SK-N-SH (cell line): Measurements from ENCODE around the gene ACYP2. TPM values are rescaled to one million over a fixed set of nuclear protein-coding genes. Genes with fewer than 3 reads are reported as not detected.

Experiments
- CTCF ChIA-PET: fragments of 300-600, 350-600 bp; formaldehyde crosslinking; extraction: SDS; loops from one replicate; lab custom pipeline; 2021; lab: Yijun Ruan, JAX
- POLR2A ChIA-PET: fragments of 350-600 bp; sonication (Branson Sonifier 250); formaldehyde crosslinking; extraction: SDS; loops from one replicate; lab custom pipeline; 2020; ENCODE audit warnings: antibody characterized with exemption, inconsistent platforms; lab: Yijun Ruan, JAX
- DNase-seq: peaks from one replicate; pipeline ENCODE4 v3.0.0; 2012
- H2AFZ ChIP-seq: fragments of 200-600 bp; sonication (generic); 2 replicates; pipeline ENCODE4 v1.8.1; 2016; ENCODE audit warnings: antibody characterized with exemption, mild to moderate bottlenecking, low read depth
- H3F3A ChIP-seq: fragments of 200-600 bp; sonication (generic); replicated peaks from 2 replicates; pipeline ENCODE3; 2016; ENCODE audit warnings: antibody characterized with exemption, mild to moderate bottlenecking; ENCODE audit not compliant: insufficient read depth
- H3K27ac ChIP-seq, 2 experiments: fragments of 200-500 bp in 1 of 2; fragments of 200-600 bp in 1 of 2; sonication (Bioruptor generic) in 1 of 2; sonication (generic), shearing (Covaris generic) in 1 of 2; 2 replicates each; pipeline versions ENCODE4 v1.5.1 to v1.6.1; 2014 to 2016; ENCODE audit warnings: low read depth in 2 of 2, inconsistent platforms in 1 of 2, low read length in 1 of 2, mild to moderate bottlenecking in 1 of 2, mixed read lengths in 1 of 2
- H3K27me3 ChIP-seq: fragments of 200-600 bp; sonication (generic), shearing (Covaris generic); 2 replicates; pipeline ENCODE4 v1.6.1; 2016; ENCODE audit warnings: mixed run types; ENCODE audit not compliant: insufficient read depth
- H3K36me3 ChIP-seq, 2 experiments: fragments of 200-500 bp in 1 of 2; fragments of 200-600 bp in 1 of 2; sonication (Bioruptor generic) in 1 of 2; sonication (generic) in 1 of 2; replicated peaks in 1 of 2; 2 replicates each; pipeline versions ENCODE3 to v1.5.1; 2014 to 2016; ENCODE audit warnings: low read length in 1 of 2, mild to moderate bottlenecking in 1 of 2; ENCODE audit not compliant: insufficient read depth in 2 of 2, control insufficient read depth in 1 of 2
- H3K4me1 ChIP-seq, 2 experiments: fragments of 200-500 bp in 1 of 2; fragments of 200-600 bp in 1 of 2; sonication (Bioruptor generic) in 1 of 2; sonication (generic), shearing (Covaris generic) in 1 of 2; 2 replicates each; pipeline versions ENCODE4 v1.5.1 to v1.6.1; 2014 to 2016; ENCODE audit warnings: low read depth in 1 of 2, low read length in 1 of 2, mixed run types in 1 of 2; ENCODE audit not compliant: insufficient read depth in 2 of 2, control insufficient read depth in 1 of 2
- H3K4me2 ChIP-seq: fragments of 200-600 bp; sonication (generic), shearing (Covaris generic); 2 replicates; pipeline ENCODE4 v1.6.1; 2017; ENCODE audit warnings: mixed run types
- H3K4me3 ChIP-seq, 2 experiments: fragments of 200-500 bp in 1 of 2; fragments of 200-600 bp in 1 of 2; sonication (Bioruptor generic) in 1 of 2; sonication (generic), shearing (Covaris generic) in 1 of 2; 2 replicates each; pipeline versions ENCODE4 v1.5.1 to v1.8.1; 2014 to 2016; ENCODE audit warnings: low read depth in 2 of 2, inconsistent platforms in 1 of 2, low read length in 1 of 2, mild to moderate bottlenecking in 1 of 2, mixed read lengths in 1 of 2, moderate library complexity in 1 of 2
- H3K79me2 ChIP-seq: fragments of 200-600 bp; sonication (generic); 2 replicates; pipeline ENCODE4 v1.8.1; 2017; ENCODE audit warnings: mild to moderate bottlenecking; ENCODE audit not compliant: insufficient read depth
- H3K9ac ChIP-seq: fragments of 200-600 bp; sonication (generic); 2 replicates; pipeline ENCODE4 v1.6.1; 2017; ENCODE audit warnings: mixed run types
- H3K9me2 ChIP-seq: fragments of 200-600 bp; sonication (generic); 2 replicates; pipeline ENCODE4 v1.6.1; 2017; ENCODE audit warnings: mixed run types
- H3K9me3 ChIP-seq: fragments of 200-600 bp; sonication (generic); 2 replicates; pipeline ENCODE4 v1.6.1; 2017; ENCODE audit warnings: mixed run types, mild to moderate bottlenecking, moderate library complexity
- H4K20me1 ChIP-seq: fragments of 200-600 bp; sonication (generic); 2 replicates; pipeline ENCODE4 v1.6.1; 2017; ENCODE audit warnings: mild to moderate bottlenecking, mixed run types; ENCODE audit not compliant: insufficient read depth
- CTCF ChIP-seq: fragments of 200-600 bp; sonication (generic); IDR thresholded peaks from 2 replicates; pipeline ENCODE4 v1.6.1; 2017; ENCODE audit warnings: antibody characterized with exemption, mild to moderate bottlenecking, moderate library complexity
- FOSL2 ChIP-seq: IDR thresholded peaks from 2 replicates; pipeline ENCODE4 v1.4.0; 2012; ENCODE audit warnings: low read depth, mild to moderate bottlenecking, moderate library complexity, borderline replicate concordance
- FOXM1 ChIP-seq: IDR thresholded peaks from 2 replicates; pipeline ENCODE4 v1.4.0; 2012; ENCODE audit warnings: low read depth, mild to moderate bottlenecking
- MXI1 ChIP-seq: IDR thresholded peaks from 2 replicates; pipeline ENCODE4 v1.6.1; 2012; ENCODE audit warnings: mild to moderate bottlenecking, low read depth, low read length, improper control_type of control experiment
- NFIC ChIP-seq: IDR thresholded peaks from 2 replicates; pipeline ENCODE4 v1.4.0; 2012; ENCODE audit warnings: borderline replicate concordance
- NRF1 ChIP-seq: IDR thresholded peaks from 2 replicates; pipeline ENCODE4 v1.6.1; 2012; ENCODE audit warnings: low read depth, mild to moderate bottlenecking, low read length
- RCOR1 ChIP-seq: fragments of 150-350 bp; IDR thresholded peaks from 2 replicates; pipeline ENCODE4 v1.6.1; 2017; ENCODE audit warnings: antibody characterized with exemption, low read length
- RFX5 ChIP-seq: IDR thresholded peaks from 2 replicates; pipeline ENCODE4 v1.6.1; 2012; ENCODE audit warnings: mild to moderate bottlenecking, improper control_type of control experiment, low read length
- SIN3A ChIP-seq: IDR thresholded peaks from 2 replicates; pipeline ENCODE4 v1.6.1; 2012; ENCODE audit warnings: low read depth, mild to moderate bottlenecking, low read length, moderate library complexity, borderline replicate concordance
- SMC3 ChIP-seq: IDR thresholded peaks from 2 replicates; pipeline ENCODE4 v1.6.1; 2012; ENCODE audit warnings: low read depth, low read length, improper control_type of control experiment
- TCF12 ChIP-seq: IDR thresholded peaks from 2 replicates; pipeline ENCODE4 v1.4.0; 2012
- TEAD4 ChIP-seq: IDR thresholded peaks from 2 replicates; pipeline ENCODE4 v1.4.0; 2012; ENCODE audit warnings: mild to moderate bottlenecking, borderline replicate concordance; ENCODE audit not compliant: insufficient read depth
- YY1 ChIP-seq: IDR thresholded peaks from 2 replicates; pipeline ENCODE4 v1.4.0; 2012; ENCODE audit warnings: low read depth, mild to moderate bottlenecking
- WGBS: methylation state at CpG from one replicate; pipeline ENCODE4 v1.1.6; 2017; ENCODE audit warnings: low lambda C conversion rate; 5-methylcytosine and 5-hydroxymethylcytosine counted together
- polyA plus RNA-seq, 3 experiments: library from polyadenylated mRNA; depleted of rRNA; stranded (reverse); fragments of >200 nt; gene quantifications; 2 replicates each; pipeline ENCODE4 v1.2.3, GENCODE V29; 2012
- TF ChIP-seq, protein P1 (sequence below): IDR thresholded peaks from 2 replicates; pipeline ENCODE4 v1.6.1; 2012; ENCODE audit warnings: mild to moderate bottlenecking, low read depth, low read length, moderate library complexity

Gene ACYP2
- polyA plus RNA-seq, 1 of the 3 experiments (the other 2 are of a cell fraction), result 8.8 TPM

- no peaks in the 10 kb centered on the region for H3K79me2 ChIP-seq
- CTCF ChIA-PET, result no interaction called here
Observed at GRCh38 chr2:54237428-54237827, 122.0 kb downstream of the ACYP2 start.

GRCh38 chr2:54239427-54239826 lies 124.0 kb downstream of the ACYP2 start:
- H2AFZ ChIP-seq, result no peak overlapping the region
- H3K4me3 ChIP-seq, result no peak overlapping the region
- peaks cover 0 to 13% of the 10 kb centered on the region in 2 experiments; a peak in 1 of 4 replicates for H3K4me1 ChIP-seq
- H3K79me2 ChIP-seq, result no peaks in the 10 kb centered on the region
- no peaks in the 10 kb centered on the region for H3K36me3 ChIP-seq
- no peaks in the 10 kb centered on the region for H3K9me3 ChIP-seq
- no peaks in the 10 kb centered on the region for H3K9me2 ChIP-seq
- WGBS, result 82% methylated on average over 1 of the region's 1 CpG
- TF ChIP-seq RCOR1 (no peak), SIN3A (no peak), TCF12 (peak; percentile 45), FOSL2 (peak; percentile 17; the same call in 1 of the 2 replicates), YY1 (no peak), NRF1 (no peak)
- TF ChIP-seq, protein P1, sequence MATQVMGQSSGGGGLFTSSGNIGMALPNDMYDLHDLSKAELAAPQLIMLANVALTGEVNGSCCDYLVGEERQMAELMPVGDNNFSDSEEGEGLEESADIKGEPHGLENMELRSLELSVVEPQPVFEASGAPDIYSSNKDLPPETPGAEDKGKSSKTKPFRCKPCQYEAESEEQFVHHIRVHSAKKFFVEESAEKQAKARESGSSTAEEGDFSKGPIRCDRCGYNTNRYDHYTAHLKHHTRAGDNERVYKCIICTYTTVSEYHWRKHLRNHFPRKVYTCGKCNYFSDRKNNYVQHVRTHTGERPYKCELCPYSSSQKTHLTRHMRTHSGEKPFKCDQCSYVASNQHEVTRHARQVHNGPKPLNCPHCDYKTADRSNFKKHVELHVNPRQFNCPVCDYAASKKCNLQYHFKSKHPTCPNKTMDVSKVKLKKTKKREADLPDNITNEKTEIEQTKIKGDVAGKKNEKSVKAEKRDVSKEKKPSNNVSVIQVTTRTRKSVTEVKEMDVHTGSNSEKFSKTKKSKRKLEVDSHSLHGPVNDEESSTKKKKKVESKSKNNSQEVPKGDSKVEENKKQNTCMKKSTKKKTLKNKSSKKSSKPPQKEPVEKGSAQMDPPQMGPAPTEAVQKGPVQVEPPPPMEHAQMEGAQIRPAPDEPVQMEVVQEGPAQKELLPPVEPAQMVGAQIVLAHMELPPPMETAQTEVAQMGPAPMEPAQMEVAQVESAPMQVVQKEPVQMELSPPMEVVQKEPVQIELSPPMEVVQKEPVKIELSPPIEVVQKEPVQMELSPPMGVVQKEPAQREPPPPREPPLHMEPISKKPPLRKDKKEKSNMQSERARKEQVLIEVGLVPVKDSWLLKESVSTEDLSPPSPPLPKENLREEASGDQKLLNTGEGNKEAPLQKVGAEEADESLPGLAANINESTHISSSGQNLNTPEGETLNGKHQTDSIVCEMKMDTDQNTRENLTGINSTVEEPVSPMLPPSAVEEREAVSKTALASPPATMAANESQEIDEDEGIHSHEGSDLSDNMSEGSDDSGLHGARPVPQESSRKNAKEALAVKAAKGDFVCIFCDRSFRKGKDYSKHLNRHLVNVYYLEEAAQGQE, result no peak
- TF ChIP-seq, all 33 proteins: peak for 2
- no peaks in the 10 kb centered on the region for H4K20me1 ChIP-seq
- no peak overlapping the region for H3K9ac ChIP-seq
- H3K27me3 ChIP-seq, result no peaks in the 10 kb centered on the region
- no peak for DNase-seq
- CTCF ChIA-PET, result interaction anchor here (0.8 to 1.1 kb wide), 2 partner anchors 11 to 15 kb away, joined by 3 read pairs; no protein-coding TSS in a partner anchor
- POLR2A ChIA-PET, result no interaction called here
- peak overlapping the region; percentile 6; the same call in 1 of the 2 replicates for H3K4me2 ChIP-seq
- peak overlapping the region in 1 of 2 experiments; percentile 49; a peak in 2 of 4 replicates for H3K27ac ChIP-seq
- peaks cover 5% of the 10 kb centered on the region for H3F3A ChIP-seq

More at GRCh38 chr2:54237428-54237827, 122.0 kb downstream of the ACYP2 start:
- H3K9ac ChIP-seq, result no peak overlapping the region
- no peak overlapping the region for H3K4me3 ChIP-seq
- H3K4me2 ChIP-seq, result no peak overlapping the region
- H3K36me3 ChIP-seq, result no peaks in the 10 kb centered on the region
- no peaks in the 10 kb centered on the region for H4K20me1 ChIP-seq
- POLR2A ChIA-PET, result no interaction called here
- H3K27me3 ChIP-seq, result no peaks in the 10 kb centered on the region
- DNase-seq, result no peak
- no peaks in the 10 kb centered on the region for H3K9me2 ChIP-seq
- TF ChIP-seq RFX5, result no peak
- no peak for TF ChIP-seq NFIC
- no peak for TF ChIP-seq MXI1
- TF ChIP-seq CTCF, result no peak
- no peak for TF ChIP-seq RCOR1
- TF ChIP-seq FOXM1, result no peak
- TF ChIP-seq TEAD4, result no peak
- TF ChIP-seq NRF1, result no peak
- no peak for TF ChIP-seq SMC3
- TF ChIP-seq SIN3A, result no peak
- H3F3A ChIP-seq, result peaks cover 5% of the 10 kb centered on the region
- H3K27ac ChIP-seq, result no peak overlapping the region
- no peaks in the 10 kb centered on the region for H3K9me3 ChIP-seq
- H3K4me1 ChIP-seq, result peaks cover 0 to 13% of the 10 kb centered on the region in 2 experiments; a peak in 1 of 4 replicates
- no peak overlapping the region for H2AFZ ChIP-seq
- WGBS, result 48% methylated on average over 2 of the region's 2 CpGs
